Muscle layer of colon (tissue), 2 donors: ENCODE measurements around the gene SAMD3.
"Not testable (repeated sequence)": the region's sequence is repeated elsewhere in the genome, so short reads cannot be mapped to it uniquely, and the experiment has no call there.

Experiments used
- H3K27ac ChIP-seq: one replicate; pipeline ENCODE4 v1.7.0; 2013; ENCODE audit warnings: low read depth, mild to moderate bottlenecking, low read length, moderate library complexity
- H3K27me3 ChIP-seq, 2 donors: one replicate each; pipeline ENCODE4 v1.7.0; 2013; ENCODE audit warnings: low read length in 2 of 2, mild to moderate bottlenecking in 2 of 2; ENCODE audit not compliant: insufficient read depth in 2 of 2, control insufficient read depth in 1 of 2
- H3K36me3 ChIP-seq: one replicate; pipeline ENCODE4 v1.7.0; 2013; ENCODE audit warnings: mild to moderate bottlenecking, low read length; ENCODE audit not compliant: insufficient read depth
- H3K4me1 ChIP-seq: one replicate; pipeline ENCODE4 v1.7.0; 2013; ENCODE audit warnings: mild to moderate bottlenecking, low read length; ENCODE audit not compliant: insufficient read depth
- H3K4me3 ChIP-seq, 2 donors: one replicate each; pipeline ENCODE4 v1.7.0; 2013; ENCODE audit warnings: low read length in 2 of 2, low read depth in 1 of 2, mild to moderate bottlenecking in 1 of 2, moderate library complexity in 1 of 2
- H3K9ac ChIP-seq: one replicate; pipeline ENCODE4 v1.7.0; 2013; ENCODE audit warnings: low read length
- H3K9me3 ChIP-seq: one replicate; pipeline ENCODE4 v1.7.0; 2013; ENCODE audit warnings: mild to moderate bottlenecking, low read length
- donor health status: abdominal sarcoma.
- donor health status: Adenocarcinoma of cecum.

SAMD3 gene

DNA sequence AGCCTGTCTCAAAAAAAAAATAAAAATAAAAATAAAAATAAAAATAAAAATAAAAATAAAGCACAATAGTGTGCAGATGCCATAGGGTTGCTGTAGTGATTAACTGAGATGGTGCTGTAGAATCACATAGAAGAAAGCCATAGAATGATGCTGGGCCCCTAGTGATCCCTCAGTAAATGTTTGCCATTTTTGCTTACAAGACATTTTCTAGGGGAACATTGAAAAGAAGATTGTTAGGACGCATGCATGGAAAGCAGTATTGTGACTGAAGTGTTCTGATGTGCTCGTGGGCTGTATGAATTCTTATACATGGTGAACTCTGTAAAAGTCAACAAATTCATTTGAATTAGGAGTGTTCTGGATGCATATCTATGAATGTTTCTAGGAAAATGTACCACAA is 22.0 kb upstream of the SAMD3 start:
- H3K27ac ChIP-seq: no peak overlapping the region
- no peaks in the 10 kb centered on the region for H3K9me3 ChIP-seq
- H3K4me3 ChIP-seq: no peak overlapping the region
- no peak overlapping the region for H3K9ac ChIP-seq
- H3K27me3 ChIP-seq: no peaks in the 10 kb centered on the region
- peaks cover 9% of the 10 kb centered on the region for H3K4me1 ChIP-seq
- H3K36me3 ChIP-seq: no peaks in the 10 kb centered on the region

DNA sequence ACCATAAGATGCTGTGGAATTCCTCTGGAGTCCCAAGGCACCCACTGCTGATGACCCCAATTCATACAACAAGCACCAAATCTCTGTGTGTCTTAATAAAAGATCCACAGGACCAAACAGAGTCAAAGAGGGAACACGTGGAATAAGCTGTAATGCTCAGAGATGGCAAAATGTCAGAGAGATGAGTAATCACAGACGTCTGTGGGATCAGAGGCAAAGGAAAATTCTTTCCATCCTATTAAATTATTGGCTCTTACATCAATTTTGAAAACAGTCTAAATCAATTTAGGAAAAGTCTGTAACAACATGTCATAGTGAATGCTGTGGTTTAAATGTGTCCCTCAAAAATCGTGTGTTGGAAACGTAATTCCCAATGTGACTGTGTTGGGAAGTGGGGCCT is 17.5 kb upstream of the SAMD3 start:
- Histone ChIP-seq H3K27ac (no peak overlapping the region), H3K4me1 (peaks cover 13% of the 10 kb centered on the region), H3K27me3 (no peaks in the 10 kb centered on the region), H3K9ac (no peak overlapping the region), H3K9me3 (no peaks in the 10 kb centered on the region), H3K36me3 (no peaks in the 10 kb centered on the region), H3K4me3 (no peak overlapping the region)

DNA sequence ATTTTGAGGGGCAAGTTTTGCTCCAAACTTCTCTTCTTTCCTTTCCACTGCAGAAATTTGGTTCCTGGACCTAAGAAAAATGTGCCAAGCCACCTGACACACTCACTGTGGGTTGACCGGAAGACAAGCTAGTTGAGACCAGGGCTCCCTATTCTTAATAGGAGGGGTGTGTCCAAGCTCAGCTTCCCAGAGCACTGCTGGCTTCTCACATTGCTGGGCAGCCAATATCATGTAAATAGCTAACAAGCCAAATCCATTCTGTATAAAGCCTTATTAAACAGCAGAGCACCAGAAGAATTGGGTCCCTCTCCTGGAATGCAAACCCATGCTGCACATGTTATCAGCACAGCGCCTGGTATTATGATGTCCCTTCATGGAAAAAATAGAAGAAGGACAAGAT is 17.0 kb upstream of the SAMD3 start:
- Histone ChIP-seq H3K4me3 (no peak overlapping the region), H3K36me3 (no peaks in the 10 kb centered on the region), H3K4me1 (peaks cover 13% of the 10 kb centered on the region), H3K27me3 (no peaks in the 10 kb centered on the region), H3K27ac (no peak overlapping the region), H3K9ac (no peak overlapping the region), H3K9me3 (no peaks in the 10 kb centered on the region)

DNA sequence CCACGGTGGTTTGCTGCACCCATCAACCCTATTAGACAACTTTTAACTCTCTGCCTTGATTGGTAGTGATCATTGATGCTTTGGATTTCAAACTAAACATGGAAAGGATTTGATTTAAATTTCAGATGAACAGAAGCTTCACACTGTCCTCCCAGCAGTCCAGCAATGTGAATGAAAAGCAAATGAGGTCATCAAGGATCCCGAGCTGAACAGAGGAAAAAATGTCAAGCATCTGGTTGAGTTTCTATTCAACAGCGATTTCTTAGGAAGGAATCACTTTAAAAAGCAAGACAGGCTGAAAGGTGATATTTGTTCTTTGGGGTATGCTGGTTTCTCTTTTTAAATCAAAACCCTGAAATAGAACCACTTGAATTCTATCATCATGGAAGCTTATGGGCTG is 10.6 kb upstream of the SAMD3 start:
- Histone ChIP-seq H3K27me3 (no peaks in the 10 kb centered on the region), H3K4me3 (no peak overlapping the region), H3K9ac (no peak overlapping the region), H3K27ac (no peak overlapping the region), H3K36me3 (no peaks in the 10 kb centered on the region), H3K9me3 (no peaks in the 10 kb centered on the region), H3K4me1 (no peaks in the 10 kb centered on the region)

DNA sequence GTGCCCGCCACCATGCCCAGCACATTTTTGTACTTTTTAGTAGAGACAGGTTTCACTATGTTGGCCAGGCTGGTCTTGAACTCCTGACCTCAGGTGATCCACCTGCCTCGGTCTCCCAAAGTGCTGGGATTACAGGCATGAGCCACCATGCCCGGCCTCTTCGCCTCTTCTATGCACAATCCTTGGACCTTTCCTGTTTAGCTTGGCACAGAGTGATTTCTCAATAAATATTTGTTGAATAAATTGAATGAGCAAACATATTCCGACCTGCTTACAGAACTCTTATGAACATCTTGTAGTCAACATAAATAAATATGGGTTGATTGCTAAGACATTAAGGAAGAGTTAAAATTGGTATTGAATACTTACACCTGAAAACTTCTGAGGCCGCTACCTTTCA is 7.8 kb upstream of the SAMD3 start:
- H3K27me3 ChIP-seq, H3K36me3 ChIP-seq, H3K9me3 ChIP-seq, H3K27ac ChIP-seq, H3K4me1 ChIP-seq, H3K9ac ChIP-seq, H3K4me3 ChIP-seq: not testable (repeated sequence)

DNA sequence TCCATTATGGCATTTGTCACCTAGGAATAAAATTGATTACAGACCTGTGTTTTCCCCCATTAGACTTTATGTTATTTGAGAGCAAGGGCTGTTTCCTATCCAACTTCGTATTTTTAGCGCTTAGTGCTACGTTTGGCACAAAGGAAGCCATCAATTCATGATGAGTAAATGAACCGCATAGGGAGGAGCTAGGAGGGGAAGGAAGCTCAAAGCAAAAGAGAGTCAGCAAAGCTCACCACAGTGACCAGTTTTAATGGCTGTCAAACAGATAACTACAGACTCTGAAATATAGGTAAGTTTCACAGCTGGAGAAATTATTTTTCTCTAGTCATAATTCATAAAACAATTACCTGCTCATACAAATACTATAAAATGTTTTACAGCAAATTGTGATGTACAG is 6.9 kb upstream of the SAMD3 start:
- Histone ChIP-seq H3K4me3 (no peak overlapping the region), H3K27ac (no peak overlapping the region), H3K27me3 (no peaks in the 10 kb centered on the region), H3K4me1 (no peaks in the 10 kb centered on the region), H3K9ac (no peak overlapping the region), H3K36me3 (no peaks in the 10 kb centered on the region), H3K9me3 (no peaks in the 10 kb centered on the region)

DNA sequence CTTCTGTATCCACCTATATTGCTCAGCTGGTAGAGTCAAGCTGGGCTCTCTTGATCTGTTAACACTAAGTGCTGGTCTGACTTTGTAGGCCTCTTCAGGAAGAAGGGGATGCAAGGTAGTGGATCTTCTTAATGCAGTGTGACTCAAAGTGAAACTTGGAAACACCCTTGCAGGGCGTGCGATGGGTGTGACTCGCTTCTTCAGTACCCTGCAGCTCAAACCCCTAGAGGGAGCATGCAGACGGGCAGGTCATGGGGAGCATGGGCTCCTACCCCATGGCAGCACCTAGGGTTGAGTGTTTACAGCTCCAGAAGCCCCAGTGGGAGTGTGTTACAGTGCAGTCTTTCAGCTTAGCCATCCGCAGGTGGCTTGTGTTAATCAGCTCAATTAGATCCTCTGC is 757 bp upstream of the SAMD3 start:
- Histone ChIP-seq H3K4me3 (no peak overlapping the region), H3K27ac (no peak overlapping the region), H3K9ac (no peak overlapping the region), H3K9me3 (no peaks in the 10 kb centered on the region), H3K27me3 (no peaks in the 10 kb centered on the region), H3K4me1 (no peaks in the 10 kb centered on the region), H3K36me3 (no peaks in the 10 kb centered on the region)

DNA sequence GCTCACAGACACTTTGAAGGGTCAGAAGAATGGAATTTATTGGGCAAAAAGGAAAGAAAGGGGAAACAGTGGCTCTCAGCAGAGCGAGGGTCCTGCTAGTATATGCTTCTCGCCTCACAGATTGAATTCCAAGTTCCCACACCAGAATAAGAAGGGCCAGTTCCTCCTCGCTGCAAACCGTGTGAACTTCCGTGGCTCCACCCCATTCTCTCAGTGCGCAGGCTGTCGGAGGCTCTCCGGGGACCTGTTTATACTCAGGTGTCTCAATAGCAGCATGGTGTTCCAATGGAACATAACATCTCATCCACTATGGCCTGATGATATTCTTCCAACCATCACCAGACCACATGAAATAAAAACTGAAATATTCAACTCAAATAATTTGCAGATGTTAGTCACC is 4.6 kb downstream of the SAMD3 start:
- Histone ChIP-seq H3K36me3 (no peaks in the 10 kb centered on the region), H3K9me3 (no peaks in the 10 kb centered on the region), H3K9ac (no peak overlapping the region), H3K27ac (no peak overlapping the region), H3K4me3 (no peak overlapping the region), H3K4me1 (no peaks in the 10 kb centered on the region), H3K27me3 (no peaks in the 10 kb centered on the region)

DNA sequence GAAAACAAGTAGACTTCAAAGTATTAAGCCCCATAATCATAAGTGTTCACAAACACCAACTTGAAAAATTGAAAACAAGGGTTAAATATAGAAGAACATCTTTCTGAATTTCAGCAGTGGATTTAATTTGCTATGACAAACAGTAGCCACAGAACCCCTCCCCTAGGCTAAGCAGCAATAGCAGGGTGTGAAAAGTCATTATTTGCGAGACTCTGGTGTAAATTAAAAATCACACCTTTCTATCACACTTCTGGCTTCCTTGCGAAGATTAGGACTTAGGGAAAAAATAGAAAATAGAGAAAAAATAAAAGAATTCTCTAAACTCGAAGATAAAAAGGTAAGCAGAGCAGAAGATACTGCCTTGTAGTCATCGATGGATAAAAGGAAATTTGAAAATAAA is 6.1 kb downstream of the SAMD3 start:
- Histone ChIP-seq H3K9ac (no peak overlapping the region), H3K36me3 (no peaks in the 10 kb centered on the region)

DNA sequence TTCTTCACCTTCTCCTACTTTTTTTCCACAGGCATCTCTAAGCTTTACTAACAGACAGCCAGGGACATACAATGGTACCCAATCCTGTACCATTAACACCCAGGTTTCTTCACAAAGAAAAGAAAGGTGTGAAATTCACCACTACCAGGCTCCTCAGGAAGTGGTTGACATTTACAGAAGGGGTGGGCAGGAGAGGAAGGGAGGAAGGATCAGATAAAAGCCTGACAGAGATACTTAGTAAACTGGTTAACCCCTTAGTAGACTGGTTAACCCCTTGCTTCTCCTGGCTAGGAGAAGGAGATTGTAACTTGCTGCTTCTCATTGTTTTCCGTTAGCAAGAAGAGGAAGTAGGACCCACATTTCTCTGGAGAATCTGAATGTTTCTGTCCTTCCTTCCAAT is 7.2 kb downstream of the SAMD3 start:
- Histone ChIP-seq H3K27ac (no peak overlapping the region), H3K4me3 (no peak overlapping the region), H3K4me1 (peaks cover 4% of the 10 kb centered on the region), H3K9ac (no peak overlapping the region), H3K36me3 (no peaks in the 10 kb centered on the region), H3K27me3 (no peaks in the 10 kb centered on the region), H3K9me3 (no peaks in the 10 kb centered on the region)

More for the DNA sequence above, 6.1 kb downstream of the SAMD3 start:
- Histone ChIP-seq H3K27ac (no peak overlapping the region), H3K4me1 (peaks cover 4% of the 10 kb centered on the region), H3K27me3 (no peaks in the 10 kb centered on the region), H3K9me3 (no peaks in the 10 kb centered on the region), H3K4me3 (no peak overlapping the region)

DNA sequence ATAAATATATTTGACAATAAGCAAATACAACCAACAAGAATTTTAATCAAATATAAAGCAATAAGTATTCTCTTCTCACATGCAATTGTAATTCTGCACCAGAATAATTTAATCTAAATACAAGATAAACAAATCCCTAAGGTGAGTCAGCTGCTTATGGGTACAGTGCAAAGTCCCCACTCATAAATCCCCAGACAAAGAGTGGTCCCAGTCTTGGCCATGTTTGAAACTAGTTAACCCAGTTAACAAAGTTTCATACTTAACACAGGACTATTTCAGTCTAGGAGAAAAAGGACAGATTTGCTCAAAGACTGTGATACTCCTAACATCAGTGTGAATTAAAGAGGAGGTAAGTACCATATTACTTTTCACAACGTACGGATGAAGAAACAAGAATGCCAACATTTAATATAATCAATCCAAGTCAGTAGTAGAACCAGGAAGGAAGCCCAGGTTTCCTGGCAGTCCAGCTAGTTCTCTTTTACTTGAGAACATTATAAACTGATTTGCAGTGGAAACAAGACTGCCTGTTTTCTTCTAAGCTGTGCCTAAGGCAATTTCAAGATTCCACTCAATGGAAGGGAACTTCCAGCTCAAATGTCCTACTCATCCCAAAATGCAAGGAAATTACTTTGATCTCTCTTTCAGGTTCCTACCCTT is 10.4 kb downstream of the SAMD3 start:
- no peaks in the 10 kb centered on the region for H3K9me3 ChIP-seq
- H3K27ac ChIP-seq: no peak overlapping the region
- H3K27me3 ChIP-seq: no peaks in the 10 kb centered on the region
- no peak overlapping the region for H3K4me3 ChIP-seq
- peaks cover 4% of the 10 kb centered on the region for H3K4me1 ChIP-seq
- no peaks in the 10 kb centered on the region for H3K36me3 ChIP-seq
- no peak overlapping the region for H3K9ac ChIP-seq

DNA sequence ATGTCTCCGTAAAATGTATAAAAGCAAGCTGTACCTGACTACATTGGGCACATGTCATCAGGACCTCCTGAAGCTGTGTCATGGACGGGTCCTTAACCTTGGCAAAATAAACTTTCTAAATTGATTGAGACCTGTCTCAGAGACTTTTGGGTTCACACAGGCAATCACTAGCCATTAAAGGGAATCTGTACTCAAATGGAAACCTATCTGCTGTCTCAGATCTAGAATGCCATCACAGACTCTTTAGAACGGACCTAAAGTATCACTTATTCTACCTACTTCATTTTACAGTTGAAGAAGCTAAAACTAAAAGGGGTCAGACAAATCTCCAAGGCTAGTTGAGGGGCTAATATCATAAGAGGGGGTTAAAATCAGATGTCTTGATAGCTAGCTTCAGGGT is 11.1 kb downstream of the SAMD3 start:
- Histone ChIP-seq H3K36me3 (no peaks in the 10 kb centered on the region), H3K9ac (no peak overlapping the region), H3K9me3 (no peaks in the 10 kb centered on the region), H3K27ac (no peak overlapping the region), H3K4me1 (peaks cover 4% of the 10 kb centered on the region), H3K4me3 (no peak overlapping the region), H3K27me3 (no peaks in the 10 kb centered on the region)
